Mesendoderm (in vitro differentiated cells): Measurements from ENCODE around the gene PUSL1.

Experiments
- DNase-seq: peaks from one replicate; pipeline ENCODE4 v3.0.0; 2013
- H2AK5ac ChIP-seq: 2 replicates; pipeline ENCODE4 v1.6.1; 2013; ENCODE audit warnings: low read length, inconsistent platforms
- H2BK120ac ChIP-seq: 2 replicates; pipeline ENCODE4 v1.6.1; 2013; ENCODE audit warnings: low read depth, mild to moderate bottlenecking, low read length, moderate library complexity, mixed read lengths
- H2BK15ac ChIP-seq: replicated peaks from 2 replicates; pipeline ENCODE4 v1.6.1; 2013; ENCODE audit warnings: low read depth, mild to moderate bottlenecking, moderate library complexity
- H2BK5ac ChIP-seq: 2 replicates; pipeline ENCODE4 v1.6.1; 2013; ENCODE audit warnings: low read length, inconsistent platforms
- H3K18ac ChIP-seq: 2 replicates; pipeline ENCODE4 v1.6.1; 2013; ENCODE audit warnings: mild to moderate bottlenecking, low read length, mixed read lengths
- H3K23ac ChIP-seq: one replicate; pipeline ENCODE4 v1.6.1; 2013; ENCODE audit warnings: low read length
- H3K27ac ChIP-seq: 2 replicates; pipeline ENCODE4 v1.5.1; 2013; ENCODE audit warnings: low read depth, mild to moderate bottlenecking, inconsistent platforms, low read length, moderate library complexity
- H3K27me3 ChIP-seq: 2 replicates; pipeline ENCODE4 v1.6.1; 2013; ENCODE audit warnings: low read length, control low read depth, mild to moderate bottlenecking, inconsistent platforms; ENCODE audit not compliant: insufficient read depth, poor library complexity
- H3K36me3 ChIP-seq: 2 replicates; pipeline ENCODE4 v1.6.1; 2013; ENCODE audit warnings: low read length, inconsistent platforms; ENCODE audit not compliant: control insufficient read depth, insufficient read depth
- H3K4ac ChIP-seq: one replicate; pipeline ENCODE4 v1.6.1; 2013; ENCODE audit warnings: low read depth, mild to moderate bottlenecking, low read length, moderate library complexity
- H3K4me1 ChIP-seq: 2 replicates; pipeline ENCODE4 v1.6.1; 2013; ENCODE audit warnings: low read depth, low read length, inconsistent platforms; ENCODE audit not compliant: control insufficient read depth
- H3K4me2 ChIP-seq: 2 replicates; pipeline ENCODE4 v1.6.1; 2013; ENCODE audit warnings: low read length
- H3K4me3 ChIP-seq: 2 replicates; pipeline ENCODE4 v1.5.1; 2013; ENCODE audit warnings: mild to moderate bottlenecking, low read length
- H3K56ac ChIP-seq: one replicate; pipeline ENCODE4 v1.6.1; 2013; ENCODE audit warnings: low read length
- H3K79me1 ChIP-seq: 2 replicates; pipeline ENCODE4 v1.6.1; 2013; ENCODE audit warnings: low read length, inconsistent platforms
- H3K79me2 ChIP-seq: 2 replicates; pipeline ENCODE4 v1.6.1; 2013; ENCODE audit warnings: mild to moderate bottlenecking, low read length; ENCODE audit not compliant: control insufficient read depth, insufficient read depth
- H3K9ac ChIP-seq: 2 replicates; pipeline ENCODE4 v1.6.1; 2013; ENCODE audit warnings: low read length, inconsistent platforms
- H4K5ac ChIP-seq: one replicate; pipeline ENCODE4 v1.6.1; 2013; ENCODE audit warnings: low read length
- H4K8ac ChIP-seq: one replicate; pipeline ENCODE4 v1.6.1; 2013; ENCODE audit warnings: low read depth, mild to moderate bottlenecking, control low read depth, low read length, moderate library complexity
- WGBS: extraction: QIAGEN DNeasy Blood & Tissue Kit; methylation state at CpG from one replicate; pipeline ENCODE4 v1.1.7; 2013; ENCODE audit warnings: low lambda C conversion rate, missing lambda C conversion rate; ENCODE audit not compliant: insufficient coverage; ENCODE audit errors: extremely low coverage; 5-methylcytosine and 5-hydroxymethylcytosine counted together

The PUSL1 gene

GRCh38 chr1:1300352-1300739 is 8.1 kb upstream of the PUSL1 start:
- no peak overlapping the region for H3K4me3 ChIP-seq

GRCh38 chr1:1302006-1302430 is 6.4 kb upstream of the PUSL1 start:
- H2BK5ac ChIP-seq = no peak overlapping the region

More at GRCh38 chr1:1300352-1300739, 8.1 kb upstream of the PUSL1 start:
- no peak overlapping the region for H3K23ac ChIP-seq
- no peaks in the 10 kb centered on the region for H3K27me3 ChIP-seq
- peaks cover 2% of the 10 kb centered on the region for H3K79me1 ChIP-seq
- no peak overlapping the region for H2BK5ac ChIP-seq
- H3K18ac ChIP-seq = no peak overlapping the region
- H4K8ac ChIP-seq = no peak overlapping the region
- DNase-seq = no peak
- no peak overlapping the region for H2BK15ac ChIP-seq
- H2BK120ac ChIP-seq = no peak overlapping the region
- H2AK5ac ChIP-seq = no peak overlapping the region
- H3K4ac ChIP-seq = no peak overlapping the region
- H3K4me1 ChIP-seq = peaks cover 3% of the 10 kb centered on the region
- no peak overlapping the region for H3K9ac ChIP-seq
- no peaks in the 10 kb centered on the region for H3K36me3 ChIP-seq
- H3K79me2 ChIP-seq = no peaks in the 10 kb centered on the region
- no peak overlapping the region for H3K56ac ChIP-seq
- H3K27ac ChIP-seq = no peak overlapping the region
- no CpG with 5 or more reads among the region's 12 CpGs for WGBS
- no peak overlapping the region for H3K4me2 ChIP-seq
- no peak overlapping the region for H4K5ac ChIP-seq

GRCh38 chr1:1302951-1303509 is 5.4 kb upstream of the PUSL1 start:
- no peak for DNase-seq
- Histone ChIP-seq H4K8ac (no peak overlapping the region), H2BK15ac (no peak overlapping the region)

More at GRCh38 chr1:1302006-1302430, 6.4 kb upstream of the PUSL1 start:
- Histone ChIP-seq H2AK5ac (no peak overlapping the region), H4K5ac (no peak overlapping the region), H4K8ac (no peak overlapping the region), H3K56ac (no peak overlapping the region), H3K27ac (no peak overlapping the region), H3K4ac (no peak overlapping the region), H3K23ac (no peak overlapping the region), H3K4me1 (peaks cover 11% of the 10 kb centered on the region), H3K79me2 (peaks cover 3% of the 10 kb centered on the region), H3K4me3 (no peak overlapping the region), H3K4me2 (no peak overlapping the region), H3K18ac (no peak overlapping the region), H3K79me1 (peaks cover 8% of the 10 kb centered on the region), H3K36me3 (no peaks in the 10 kb centered on the region), H2BK15ac (no peak overlapping the region), H3K27me3 (no peaks in the 10 kb centered on the region), H3K9ac (no peak overlapping the region), H2BK120ac (no peak overlapping the region)
- WGBS = no CpG with 5 or more reads among the region's 9 CpGs
- no peak for DNase-seq

GRCh38 chr1:1303736-1304135 is 4.7 kb upstream of the PUSL1 start:
- no peaks in the 10 kb centered on the region for H3K27me3 ChIP-seq
- H4K8ac ChIP-seq = no peak overlapping the region
- no peak overlapping the region for H2BK15ac ChIP-seq
- no peak overlapping the region for H4K5ac ChIP-seq
- peaks cover 11% of the 10 kb centered on the region for H3K79me1 ChIP-seq
- no peak overlapping the region for H3K4me2 ChIP-seq
- H3K36me3 ChIP-seq = no peaks in the 10 kb centered on the region
- H2BK5ac ChIP-seq = no peak overlapping the region
- no peak overlapping the region for H3K9ac ChIP-seq
- peak overlapping the region; percentile 34 for H3K56ac ChIP-seq
- no CpG with 5 or more reads among the region's 13 CpGs for WGBS
- H3K4me1 ChIP-seq = peaks cover 11% of the 10 kb centered on the region
- H3K18ac ChIP-seq = no peak overlapping the region
- no peak overlapping the region for H2AK5ac ChIP-seq
- no peak for DNase-seq
- H3K23ac ChIP-seq = no peak overlapping the region
- H2BK120ac ChIP-seq = no peak overlapping the region
- no peak overlapping the region for H3K4ac ChIP-seq
- H3K27ac ChIP-seq = no peak overlapping the region
- H3K79me2 ChIP-seq = peaks cover 3% of the 10 kb centered on the region
- H3K4me3 ChIP-seq = no peak overlapping the region

More at GRCh38 chr1:1302951-1303509, 5.4 kb upstream of the PUSL1 start:
- no peak overlapping the region for H3K4ac ChIP-seq
- no peak overlapping the region for H3K4me3 ChIP-seq
- H3K79me1 ChIP-seq = peaks cover 11% of the 10 kb centered on the region
- H3K4me2 ChIP-seq = no peak overlapping the region
- no peak overlapping the region for H3K23ac ChIP-seq
- H3K79me2 ChIP-seq = peaks cover 3% of the 10 kb centered on the region
- peaks cover 11% of the 10 kb centered on the region for H3K4me1 ChIP-seq
- H3K27me3 ChIP-seq = no peaks in the 10 kb centered on the region
- H2BK120ac ChIP-seq = no peak overlapping the region
- H4K5ac ChIP-seq = no peak overlapping the region
- no peaks in the 10 kb centered on the region for H3K36me3 ChIP-seq
- WGBS = no CpG with 5 or more reads among the region's 31 CpGs
- no peak overlapping the region for H3K18ac ChIP-seq
- no peak overlapping the region for H3K56ac ChIP-seq
- H2AK5ac ChIP-seq = no peak overlapping the region
- no peak overlapping the region for H3K27ac ChIP-seq
- H3K9ac ChIP-seq = no peak overlapping the region
- H2BK5ac ChIP-seq = no peak overlapping the region

- H3K4me2 ChIP-seq = peak overlapping the region; percentile 30
- peak overlapping the region; percentile 5 for H3K18ac ChIP-seq
- H2BK120ac ChIP-seq = no peak overlapping the region
- no peak overlapping the region for H2BK15ac ChIP-seq
- peak; percentile 93 for DNase-seq
- peaks cover 11% of the 10 kb centered on the region for H3K4me1 ChIP-seq
- no peak overlapping the region for H3K23ac ChIP-seq
- peak overlapping the region; percentile 78 for H3K56ac ChIP-seq
- WGBS = no CpG with 5 or more reads among the region's 29 CpGs
- no peak overlapping the region for H3K4ac ChIP-seq
- H3K79me2 ChIP-seq = peaks cover 3% of the 10 kb centered on the region
- H3K36me3 ChIP-seq = no peaks in the 10 kb centered on the region
- H3K27ac ChIP-seq = peak overlapping the region; percentile 68
- H2BK5ac ChIP-seq = no peak overlapping the region
- no peak overlapping the region for H4K8ac ChIP-seq
- peak overlapping the region; percentile 65 for H3K9ac ChIP-seq
- H3K27me3 ChIP-seq = no peaks in the 10 kb centered on the region
- H3K79me1 ChIP-seq = peaks cover 11% of the 10 kb centered on the region
- H3K4me3 ChIP-seq = no peak overlapping the region
- no peak overlapping the region for H2AK5ac ChIP-seq
- H4K5ac ChIP-seq = no peak overlapping the region
Measured at GRCh38 chr1:1304331-1305299, 3.8 kb upstream of the PUSL1 start.
